ENCODE results near the gene NPW.

Gene NPW

DNA sequence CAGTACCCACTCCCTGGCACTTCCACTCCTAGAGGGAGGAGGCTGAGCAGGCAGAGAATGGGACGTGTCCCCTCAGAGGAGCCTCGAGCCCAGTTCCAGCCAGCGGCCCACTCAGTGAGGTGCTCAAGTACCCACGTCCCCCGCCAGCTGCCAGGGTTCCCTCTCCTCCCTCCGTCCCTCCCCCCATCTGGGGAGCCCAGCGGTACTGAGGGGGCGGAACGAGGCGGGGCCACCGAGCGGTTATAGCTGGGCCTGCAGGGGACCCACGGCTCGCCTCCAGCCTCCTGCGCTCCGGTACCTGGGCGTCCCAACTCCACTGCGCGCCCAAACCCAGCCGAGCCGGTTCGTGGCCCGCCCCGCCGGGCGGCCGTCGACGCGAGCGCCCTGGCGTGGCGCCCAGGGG, at the start of gene NPW:
TSS of gene NPW (plus strand) at position 268 of the 403 bp plus-strand sequence.
- Histone ChIP-seq H3K4me1 (ENCODE audit: control insufficient read depth in 1 of 2, insufficient read depth in 1 of 2, low read depth in 1 of 2, low read length in 1 of 2) (peaks cover 10 to 12% of the 10 kb centered on the region in 2 experiments), H3K27ac (no peak within 1 kb of the TSS), H3K9me3 (no peaks in the 10 kb centered on the region), H3K36me3 (no peaks in the 10 kb centered on the region), H3K4me3 (ENCODE audit: low read depth in 1 of 2, low read length in 1 of 2) (no peak within 1 kb of the TSS), H3K27me3 (peaks cover 79% of the 10 kb centered on the region)
- TF ChIP-seq, protein P1, sequence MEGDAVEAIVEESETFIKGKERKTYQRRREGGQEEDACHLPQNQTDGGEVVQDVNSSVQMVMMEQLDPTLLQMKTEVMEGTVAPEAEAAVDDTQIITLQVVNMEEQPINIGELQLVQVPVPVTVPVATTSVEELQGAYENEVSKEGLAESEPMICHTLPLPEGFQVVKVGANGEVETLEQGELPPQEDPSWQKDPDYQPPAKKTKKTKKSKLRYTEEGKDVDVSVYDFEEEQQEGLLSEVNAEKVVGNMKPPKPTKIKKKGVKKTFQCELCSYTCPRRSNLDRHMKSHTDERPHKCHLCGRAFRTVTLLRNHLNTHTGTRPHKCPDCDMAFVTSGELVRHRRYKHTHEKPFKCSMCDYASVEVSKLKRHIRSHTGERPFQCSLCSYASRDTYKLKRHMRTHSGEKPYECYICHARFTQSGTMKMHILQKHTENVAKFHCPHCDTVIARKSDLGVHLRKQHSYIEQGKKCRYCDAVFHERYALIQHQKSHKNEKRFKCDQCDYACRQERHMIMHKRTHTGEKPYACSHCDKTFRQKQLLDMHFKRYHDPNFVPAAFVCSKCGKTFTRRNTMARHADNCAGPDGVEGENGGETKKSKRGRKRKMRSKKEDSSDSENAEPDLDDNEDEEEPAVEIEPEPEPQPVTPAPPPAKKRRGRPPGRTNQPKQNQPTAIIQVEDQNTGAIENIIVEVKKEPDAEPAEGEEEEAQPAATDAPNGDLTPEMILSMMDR (IDR thresholded peaks at IDR 0.05), result no peak

DNA sequence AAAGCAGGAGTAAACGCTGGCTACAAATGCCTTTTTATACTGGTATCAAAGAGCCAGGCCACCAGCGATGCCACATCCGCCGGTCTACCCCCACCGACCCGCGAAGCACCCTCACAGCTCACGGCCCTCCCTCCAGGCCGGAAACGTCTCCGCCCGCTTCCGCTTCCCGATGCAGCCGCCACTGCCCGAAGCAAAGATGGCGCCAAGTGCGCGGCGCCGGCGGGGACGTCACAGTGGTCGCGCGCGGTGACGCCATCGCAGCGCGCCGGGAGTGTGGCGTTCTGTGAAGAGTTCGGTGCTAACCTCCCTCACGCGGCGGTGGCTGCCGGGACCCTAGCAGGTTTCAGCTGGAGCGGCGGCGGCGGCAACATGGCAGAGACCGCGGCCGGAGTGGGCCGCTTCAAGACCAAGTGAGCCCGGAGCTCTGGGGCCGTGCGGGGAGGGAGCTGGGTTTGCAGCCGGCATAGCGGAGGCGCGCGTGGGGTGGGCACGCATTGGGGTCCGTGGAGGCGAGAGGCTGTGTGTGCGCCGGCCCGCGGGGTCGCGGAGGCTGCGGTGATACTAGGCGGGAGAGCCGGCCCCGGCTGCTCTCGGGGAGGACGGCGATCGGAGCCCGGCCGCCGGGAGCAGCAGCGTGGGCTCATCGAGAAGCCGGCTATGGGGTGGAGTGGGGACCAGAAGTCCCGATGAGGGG, 47.6 kb upstream of the NPW start, which contains the start of gene TBL3:
TSS of gene TBL3 (plus strand) at position 258 of the 694 bp plus-strand sequence. CDS start at position 370, 112 bp downstream.
- Histone ChIP-seq H3K27me3 (no peaks in the 10 kb centered on the region), H3K4me1 (ENCODE audit: control insufficient read depth in 1 of 2, insufficient read depth in 1 of 2, low read depth in 1 of 2, low read length in 1 of 2) (peaks cover 19 to 22% of the 10 kb centered on the region in 2 experiments), H3K9me3 (no peaks in the 10 kb centered on the region), H3K4me3 (ENCODE audit: low read depth in 1 of 2, low read length in 1 of 2) (peak within 1 kb of the TSS; percentile 88 to 99), H3K36me3 (peaks cover 27% of the 10 kb centered on the region), H3K27ac (peak within 1 kb of the TSS; percentile 96)
- TF ChIP-seq, protein P1 (IDR thresholded peaks at IDR 0.05), result peak; percentile 41

DNA sequence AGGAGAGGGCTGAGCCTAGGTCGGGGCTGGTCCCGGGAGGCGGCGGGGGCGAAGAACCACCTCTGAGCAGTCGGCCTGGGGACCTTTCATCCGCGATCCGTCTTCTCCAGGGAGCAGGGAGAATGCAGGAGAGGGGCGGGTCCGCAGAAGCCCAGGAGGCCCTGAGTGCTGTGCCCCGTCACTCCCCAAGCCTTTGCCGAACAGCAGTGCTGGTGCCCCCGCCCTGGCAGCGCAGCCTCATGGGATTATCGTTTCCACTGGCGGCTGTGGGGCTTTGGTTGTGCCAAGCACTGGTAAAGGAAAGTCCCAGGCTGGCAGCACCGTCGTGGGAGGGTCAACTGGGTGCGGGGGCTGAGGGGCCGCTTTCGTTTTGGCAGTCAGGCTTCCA, 47.1 kb upstream of the NPW start:
- no peaks in the 10 kb centered on the region for H3K9me3 ChIP-seq
- H3K4me1 ChIP-seq (ENCODE audit: control insufficient read depth in 1 of 2, insufficient read depth in 1 of 2, low read depth in 1 of 2, low read length in 1 of 2), result peaks cover 19 to 22% of the 10 kb centered on the region in 2 experiments
- peaks cover 32% of the 10 kb centered on the region for H3K36me3 ChIP-seq
- peak overlapping the region; percentile 96 for H3K27ac ChIP-seq
- no peaks in the 10 kb centered on the region for H3K27me3 ChIP-seq
- H3K4me3 ChIP-seq (ENCODE audit: low read depth in 1 of 2, low read length in 1 of 2), result peak overlapping the region; percentile 88 to 99
- TF ChIP-seq, protein P1 (IDR thresholded peaks at IDR 0.05), result no peak

DNA sequence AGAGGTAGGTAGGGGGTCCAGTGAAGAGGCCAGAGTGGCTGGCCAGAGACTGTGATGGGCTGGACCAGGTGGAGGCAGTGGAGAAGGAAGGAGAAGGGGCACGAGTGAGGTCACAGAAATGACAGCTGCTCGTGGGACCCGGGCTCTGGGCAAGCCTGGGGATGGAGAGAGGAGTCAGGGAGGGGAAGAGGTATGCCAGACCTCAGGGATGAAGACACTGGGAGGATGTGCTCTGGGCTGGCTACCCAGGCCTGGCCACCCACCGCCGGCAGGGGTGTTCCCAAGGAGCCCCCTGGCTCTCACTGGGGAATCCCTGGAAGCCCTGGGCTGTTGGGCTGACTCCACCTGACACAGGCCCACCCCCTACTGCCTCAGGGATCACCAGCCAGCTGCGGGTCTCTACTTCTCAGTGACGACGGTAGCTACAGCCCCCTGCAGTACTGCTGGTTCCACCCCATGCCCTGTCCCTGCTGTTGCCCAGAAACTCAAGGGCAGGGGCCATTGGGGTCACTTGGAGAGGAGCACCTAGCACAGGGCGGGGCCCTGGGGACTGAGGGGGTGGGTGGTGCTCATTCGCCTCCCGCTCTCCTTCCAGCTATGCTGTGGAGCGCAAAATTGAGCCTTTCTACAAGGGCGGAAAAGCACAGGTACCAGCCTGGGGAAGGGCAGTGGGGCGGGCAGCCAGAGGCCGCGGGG, 46.0 kb upstream of the NPW start:
- Histone ChIP-seq H3K9me3 (no peaks in the 10 kb centered on the region), H3K27me3 (peaks cover 9% of the 10 kb centered on the region), H3K4me3 (ENCODE audit: low read depth in 1 of 2, low read length in 1 of 2) (no peak overlapping the region), H3K4me1 (ENCODE audit: control insufficient read depth in 1 of 2, insufficient read depth in 1 of 2, low read depth in 1 of 2, low read length in 1 of 2) (peaks cover 19 to 22% of the 10 kb centered on the region in 2 experiments), H3K36me3 (peaks cover 41% of the 10 kb centered on the region), H3K27ac (no peak overlapping the region)
- TF ChIP-seq, protein P1 (IDR thresholded peaks at IDR 0.05), result no peak

DNA sequence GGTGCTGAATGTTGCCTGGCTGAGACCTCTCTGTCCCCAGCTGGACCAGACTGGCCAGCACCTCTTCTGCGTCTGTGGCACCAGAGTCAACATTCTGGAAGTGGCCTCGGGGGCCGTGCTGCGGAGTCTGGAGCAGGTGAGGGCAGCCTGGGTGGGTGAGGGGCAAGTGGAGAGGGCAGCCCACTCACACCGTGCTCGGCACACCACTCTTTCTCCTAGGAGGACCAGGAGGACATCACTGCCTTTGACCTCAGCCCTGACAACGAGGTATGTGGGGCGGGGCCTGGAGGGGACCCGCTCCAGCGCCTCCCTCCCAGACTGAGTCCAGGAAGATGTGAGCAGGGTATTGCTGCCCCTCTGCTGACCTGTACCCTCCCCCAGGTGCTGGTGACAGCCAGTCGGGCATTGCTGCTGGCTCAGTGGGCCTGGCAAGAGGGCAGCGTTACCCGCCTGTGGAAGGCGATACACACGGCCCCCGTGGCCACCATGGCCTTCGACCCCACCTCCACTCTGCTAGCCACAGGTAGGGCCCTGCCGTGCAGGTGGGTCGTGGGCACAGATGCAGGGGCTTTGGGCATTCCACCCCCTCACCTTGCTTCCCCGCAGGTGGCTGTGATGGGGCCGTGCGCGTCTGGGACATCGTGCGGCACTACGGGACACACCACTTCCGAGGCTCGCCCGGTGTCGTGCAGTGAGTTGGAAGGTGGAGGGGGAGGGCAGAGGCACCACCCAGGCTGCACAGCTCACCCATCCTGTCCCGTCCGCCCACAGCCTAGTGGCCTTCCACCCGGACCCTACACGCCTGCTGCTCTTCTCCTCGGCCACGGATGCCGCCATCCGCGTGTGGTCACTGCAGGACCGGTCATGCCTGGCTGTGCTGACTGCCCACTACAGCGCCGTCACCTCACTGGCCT, 45.2 kb upstream of the NPW start:
- no peak overlapping the region for H3K4me3 ChIP-seq (ENCODE audit: low read depth in 1 of 2, low read length in 1 of 2)
- no peaks in the 10 kb centered on the region for H3K9me3 ChIP-seq
- H3K4me1 ChIP-seq (ENCODE audit: control insufficient read depth in 1 of 2, insufficient read depth in 1 of 2, low read depth in 1 of 2, low read length in 1 of 2), result peaks cover 19 to 22% of the 10 kb centered on the region in 2 experiments
- no peak overlapping the region for H3K27ac ChIP-seq
- H3K27me3 ChIP-seq, result peaks cover 18% of the 10 kb centered on the region
- H3K36me3 ChIP-seq, result peaks cover 41% of the 10 kb centered on the region
- TF ChIP-seq, protein P1 (IDR thresholded peaks at IDR 0.05), result no peak

Data from neutrophil (primary cell).